Amygdala (tissue), 56 donors: ENCODE results near the gene KIAA1671.
"Not testable (repeated sequence)": the region's sequence is repeated elsewhere in the genome, so short reads cannot be mapped to it uniquely, and the experiment has no call there.

Experiments used
- DNase-seq, 56 donors: peaks; one replicate each; lab custom pipeline; 2025; lab: John Stamatoyannopoulos, UW

The KIAA1671 gene

GRCh38 chr22:25178869-25179631 lies 226.5 kb downstream of the KIAA1671 start:
- not testable (repeated sequence) for DNase-seq

- peak in 2 of 56 donors; percentile 12 to 16 for DNase-seq
Observed at GRCh38 chr22:25182131-25183110, 229.9 kb downstream of the KIAA1671 start.

- no peak for DNase-seq
Observed at GRCh38 chr22:25183949-25184619, 231.6 kb downstream of the KIAA1671 start.

- no peak for DNase-seq
Observed at GRCh38 chr22:25186140-25186539, 233.6 kb downstream of the KIAA1671 start.

- DNase-seq, result no peak
Observed at GRCh38 chr22:25187469-25187868, 235.0 kb downstream of the KIAA1671 start.

DNA sequence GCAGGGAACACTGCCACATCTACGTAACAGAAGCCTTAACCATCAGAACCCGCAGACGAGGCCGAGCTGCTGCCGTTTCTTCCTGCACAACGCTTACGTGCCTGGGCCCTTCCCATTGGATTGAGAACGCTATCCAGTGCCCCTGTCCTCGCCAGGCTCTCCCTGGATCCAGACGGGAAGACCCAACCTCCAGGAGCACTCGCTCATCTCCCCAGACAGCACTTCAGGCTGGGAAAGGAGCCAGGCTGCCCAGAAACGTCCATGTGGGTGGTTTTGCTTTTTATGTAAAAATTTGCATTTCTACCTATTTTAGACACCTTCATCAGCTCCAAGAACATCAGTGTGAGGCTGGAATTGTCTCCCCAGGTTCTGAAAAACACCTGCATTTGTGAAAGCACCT lies 239.9 kb downstream of the KIAA1671 start:
- DNase-seq, result peak in 4 of 56 donors; percentile 5 to 30 (median 8)

GRCh38 chr22:25193130-25193529 lies 240.6 kb downstream of the KIAA1671 start:
- DNase-seq, result no peak

DNA sequence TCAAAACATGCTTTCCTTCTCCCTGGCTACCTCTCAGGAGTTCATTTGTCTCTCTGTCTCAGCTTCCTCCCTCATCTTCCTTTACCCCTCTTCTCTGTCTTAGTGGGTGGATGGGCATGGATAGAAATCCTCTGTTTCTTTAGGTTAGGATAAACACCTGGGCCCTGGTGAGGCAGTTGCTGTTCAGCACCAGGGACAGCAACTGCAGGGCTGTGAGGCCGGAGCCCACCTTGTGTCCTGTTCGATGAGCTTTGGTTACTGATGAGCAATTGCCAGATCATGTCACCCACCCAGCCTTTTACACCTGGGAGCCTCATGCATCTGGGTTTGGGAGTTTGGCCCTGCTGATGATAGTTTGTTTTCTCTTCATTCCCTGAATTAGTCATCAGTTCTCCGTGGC lies 241.0 kb downstream of the KIAA1671 start:
- no peak for DNase-seq

- DNase-seq, result no peak
Observed at GRCh38 chr22:25196326-25196725, 243.8 kb downstream of the KIAA1671 start.

GRCh38 chr22:25197340-25197739 lies 244.8 kb downstream of the KIAA1671 start:
- peak in 1 of 56 donors; percentile 4 for DNase-seq

DNA sequence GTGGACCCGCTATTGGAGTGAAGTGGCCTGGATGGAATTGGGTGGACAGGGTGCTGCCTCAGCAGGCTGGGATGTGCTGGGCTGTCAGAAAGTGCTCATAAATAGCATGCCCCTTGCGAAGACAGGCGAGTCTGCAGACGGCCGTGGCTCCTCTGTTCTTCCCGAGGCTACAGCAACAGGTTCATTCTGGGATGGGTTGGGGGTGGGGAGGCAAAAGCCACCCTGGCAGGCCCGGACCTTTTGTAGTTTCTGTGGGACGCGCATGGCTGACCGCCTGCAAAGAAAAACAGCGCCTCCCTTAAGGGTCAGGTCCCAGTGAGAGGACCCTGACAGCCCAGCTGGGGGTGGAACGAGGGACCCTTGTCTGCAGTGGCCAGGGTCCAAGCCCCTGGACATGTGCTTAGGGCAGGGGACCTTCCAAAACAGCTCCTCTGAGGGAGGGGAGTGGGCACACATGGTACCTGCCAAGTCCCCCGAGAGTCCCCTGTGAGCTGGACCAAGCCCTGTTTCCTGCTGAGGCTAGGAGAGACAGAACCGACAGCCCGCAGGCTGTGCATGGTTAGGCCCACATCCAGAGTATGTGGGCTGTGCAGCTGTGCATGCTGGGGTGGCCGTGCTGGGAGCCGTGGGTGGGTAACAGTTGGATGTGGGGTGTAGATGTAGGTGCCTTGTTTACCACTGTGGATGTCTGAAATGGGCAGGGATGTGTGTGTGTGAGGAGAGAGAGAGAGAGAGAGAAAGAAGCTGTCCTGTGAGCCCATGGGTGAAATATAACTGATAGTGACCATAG lies 247.4 kb downstream of the KIAA1671 start, which contains the start of gene CRYBB3:
CRYBB3 (plus strand) TSS at position 128 of the 790 bp plus-strand sequence. CDS start 1,539 bp downstream, outside the sequence.
- no peak for DNase-seq

- DNase-seq, result no peak
Observed at GRCh38 chr22:25200967-25201366, 248.5 kb downstream of the KIAA1671 start.

- DNase-seq, result no peak
Observed at GRCh38 chr22:25201557-25202273, 249.2 kb downstream of the KIAA1671 start.

GRCh38 chr22:25202290-25202921 lies 249.9 kb downstream of the KIAA1671 start:
- DNase-seq, result peak in 36 of 56 donors; percentile 2 to 71 (median 20)

DNA sequence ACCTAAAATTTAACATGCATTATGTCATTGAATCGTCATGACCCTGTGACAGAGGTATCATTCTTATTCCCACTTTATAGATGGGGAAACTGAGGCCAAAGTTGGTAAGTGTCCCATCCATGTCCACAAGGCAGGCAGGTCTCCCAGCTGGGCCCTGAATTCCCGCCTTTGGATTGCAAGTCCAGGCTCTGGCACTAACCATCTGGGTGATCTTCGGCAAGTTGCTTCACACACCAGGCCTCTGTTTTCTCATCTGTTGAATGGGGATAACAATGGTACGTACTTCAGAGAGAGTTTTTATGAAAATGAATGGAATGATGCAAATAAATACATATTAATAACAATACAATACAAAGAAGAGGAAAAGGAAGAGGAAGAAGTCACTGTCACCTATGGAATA lies 250.6 kb downstream of the KIAA1671 start:
- no peak for DNase-seq

DNA sequence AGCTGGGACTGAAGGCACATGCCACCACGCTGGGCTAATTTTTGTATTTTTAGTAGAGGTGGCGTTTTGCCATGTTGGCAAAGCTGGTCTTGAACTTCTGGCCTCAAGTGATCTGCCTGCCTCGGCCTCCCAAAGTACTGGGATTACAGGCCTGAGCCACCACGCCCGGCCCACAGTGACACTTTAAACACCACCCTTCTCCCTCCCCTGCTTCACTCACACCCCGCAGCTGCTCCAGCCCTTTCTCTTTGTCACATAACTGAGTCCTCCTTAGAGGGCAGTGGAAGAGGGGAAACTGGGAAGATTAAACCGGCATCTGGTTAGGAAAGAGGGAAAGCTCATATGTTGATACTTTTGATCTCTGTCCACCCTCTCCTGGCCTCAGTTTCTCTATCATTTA lies 252.0 kb downstream of the KIAA1671 start:
- not testable (repeated sequence) for DNase-seq

GRCh38 chr22:25205847-25206246 lies 253.3 kb downstream of the KIAA1671 start:
- no peak for DNase-seq

GRCh38 chr22:25206998-25207397 lies 254.5 kb downstream of the KIAA1671 start:
- no peak for DNase-seq
